ENCODE results near the gene ASTE1. TPM values are rescaled to one million over a fixed set of nuclear protein-coding genes. Genes with fewer than 3 reads are reported as not detected.

ASTE1 gene
- total and polyA plus RNA-seq, 2 of the 8 experiments (the other 6 are each of a cell fraction or from before 2014, with no cell fraction given) = 6.4 TPM; not detected in 1

GRCh38 chr3:130991126-130991525 lies 35.5 kb downstream of the ASTE1 start:
- H3K79me2 ChIP-seq (ENCODE audit: control insufficient read depth in 1 of 2, insufficient read depth in 2 of 2, low read length in 2 of 2) = no peaks in the 10 kb centered on the region
- CTCF ChIA-PET (ENCODE audit: partially characterized antibody) = no interaction called here
- POLR2A ChIA-PET (ENCODE audit: partially characterized antibody) = no interaction called here
- TF ChIP-seq CHD1 (IDR thresholded peaks at IDR 0.05; ENCODE audit: low read depth, low read length) (no peak), RNF2 (IDR thresholded peaks at IDR 0.05; ENCODE audit: borderline replicate concordance, low read depth, low read length, missing control alignments, poor library complexity, severe bottlenecking) (no peak), KDM1A (IDR thresholded peaks at IDR 0.05; ENCODE audit: borderline replicate concordance, low read length) (no peak)

More at GRCh38 chr3:130991126-130991525, 35.5 kb downstream of the ASTE1 start:
- no peak overlapping the region for H3K9ac ChIP-seq (replicated peaks in 1 of 4; ENCODE audit: extremely low read depth in 1 of 4, low read depth in 3 of 4, low read length in 3 of 4)
- no peaks in the 10 kb centered on the region for H3K4me1 ChIP-seq (replicated peaks in 1 of 4; ENCODE audit: control insufficient read depth in 3 of 4, insufficient read depth in 4 of 4, low read length in 3 of 4)
- no peak overlapping the region for H3K4ac ChIP-seq (replicated peaks; ENCODE audit: insufficient read length, low read depth, low read length)
- no peak overlapping the region for H2BK15ac ChIP-seq (ENCODE audit: low read length)
- H2AFZ ChIP-seq (ENCODE audit: low read length) = no peak overlapping the region
- H2BK12ac ChIP-seq (ENCODE audit: low read depth, low read length) = no peak overlapping the region
- no peak overlapping the region for H2BK120ac ChIP-seq (replicated peaks; ENCODE audit: low read depth, low read length)
- H3K27ac ChIP-seq (ENCODE audit: low read depth, low read length) = no peak overlapping the region
- DNase-seq (ENCODE audit: low read depth in 1 of 2, low spot score in 2 of 2) (no peak), FAIRE-seq (no peak)
- 87% methylated on average over 5 of the region's 5 CpGs; no CpG with 5 or more reads in 1 of the 2 experiments for WGBS, 2 experiments (ENCODE audit: extremely low coverage in 1 of 2, insufficient coverage in 1 of 2, insufficient read length in 1 of 2, insufficient replicate concordance in 2 of 2, low coverage in 1 of 2, low lambda C conversion rate in 2 of 2, missing lambda C conversion rate in 1 of 2)
- H3K4me3 ChIP-seq (ENCODE audit: extremely low read depth in 1 of 4, insufficient read depth in 2 of 4, low read depth in 3 of 4, low read length in 4 of 4) = no peak overlapping the region
- no peaks in the 10 kb centered on the region for H3K27me3 ChIP-seq (replicated peaks in 1 of 4; ENCODE audit: control insufficient read depth in 3 of 4, extremely low read depth in 1 of 4, insufficient read depth in 3 of 4, low read length in 3 of 4)
- H3K4me2 ChIP-seq (ENCODE audit: insufficient read depth in 1 of 2, low read depth in 2 of 2, low read length in 2 of 2) = no peak overlapping the region
- H3K79me1 ChIP-seq (ENCODE audit: low read depth, low read length) = no peaks in the 10 kb centered on the region
- H2BK20ac ChIP-seq (ENCODE audit: low read length) = no peak overlapping the region
- peaks cover 0 to 11% (median 6%) of the 10 kb centered on the region in 4 experiments; a peak in 3 of 8 replicates for H3K36me3 ChIP-seq (ENCODE audit: control insufficient read depth in 2 of 4, insufficient read depth in 4 of 4, low read length in 3 of 4)
- H4K5ac ChIP-seq (ENCODE audit: insufficient read length, low read depth, low read length) = no peak overlapping the region
- H3K23me2 ChIP-seq (ENCODE audit: low read depth, low read length) = no peaks in the 10 kb centered on the region
- H4K20me1 ChIP-seq (replicated peaks in 1 of 2; ENCODE audit: control insufficient read depth in 1 of 2, insufficient read depth in 2 of 2, low read length in 2 of 2) = peaks cover 0 to 3% of the 10 kb centered on the region in 2 experiments
- H3K9me3 ChIP-seq (ENCODE audit: insufficient read depth in 2 of 2, low read depth in 1 of 2, low read length in 1 of 2) = no peaks in the 10 kb centered on the region
- H2AK5ac ChIP-seq (ENCODE audit: low read depth, low read length) = no peak overlapping the region
- H2BK5ac ChIP-seq (ENCODE audit: low read depth, low read length) = no peak overlapping the region
- no peak overlapping the region for H4K91ac ChIP-seq (replicated peaks; ENCODE audit: insufficient read length, low read length)
- no peak overlapping the region for H3K56ac ChIP-seq (replicated peaks; ENCODE audit: insufficient read length, low read depth, low read length)
- no peak overlapping the region for H3K14ac ChIP-seq (ENCODE audit: insufficient read length)
- H3K18ac ChIP-seq (ENCODE audit: extremely low read depth, low read length) = no peak overlapping the region; the same call in 1 of the 2 replicates
- no peak overlapping the region for H3K23ac ChIP-seq (ENCODE audit: insufficient read length)
- H4K8ac ChIP-seq (ENCODE audit: extremely low read depth, insufficient read depth, low read length) = no peak overlapping the region
